HCT116 (cell line): ENCODE results near the gene NKAP. TPM values are rescaled to one million over a fixed set of nuclear protein-coding genes. Genes with fewer than 3 reads are reported as not detected.
"Not testable (repeated sequence)": the region's sequence is repeated elsewhere in the genome, so short reads cannot be mapped to it uniquely, and the experiment has no call there.

Source experiments
- ATAC-seq: fragments of 200-7000 bp; cut with Tn5 transposase; 2 replicates; pipeline ENCODE4 v1.9.1; 2020; ENCODE audit warnings: mild to moderate bottlenecking, moderate library complexity
- BruUV-seq: library from RNA; stranded (reverse); fragments of 400-500 nt; replicated peaks from 2 replicates; lab custom pipeline; 2021; lab: Mats Ljungman, UMichigan
- CTCF ChIA-PET: fragments of 300-600 bp; sonication (Branson Sonifier 250); formaldehyde crosslinking; loops from one replicate; lab custom pipeline; 2021; ENCODE audit warnings: antibody characterized with exemption; lab: Charles Lee
- POLR2A ChIA-PET: fragments of 300-600, 350-600 bp; sonication (Branson Sonifier 250); formaldehyde crosslinking; loops from one replicate; lab custom pipeline; 2021; ENCODE audit warnings: antibody characterized with exemption; lab: Charles Lee
- RAD21 ChIA-PET, 2 experiments: fragments of 300-600 bp; sonication (Branson Sonifier 250); formaldehyde crosslinking; loops; one replicate each; lab custom pipeline; 2023; ENCODE audit warnings: low total read pairs in 2 of 2; ENCODE audit not compliant: uncharacterized antibody in 2 of 2, unreplicated experiment in 2 of 2, low non-redundant PET in 1 of 2; lab: Charles Lee
- DNase-seq: peaks from one replicate; pipeline ENCODE4 v3.0.0-alpha.2; 2010; ENCODE audit warnings: low read depth, low spot score
- H2AFZ ChIP-seq: fragments of 200-600 bp; shearing (Covaris generic), sonication (generic); 2 replicates; pipeline ENCODE4 v1.6.1; 2017; ENCODE audit warnings: low read depth, mixed run types, mixed read lengths, antibody characterized with exemption, low read length; ENCODE audit not compliant: poor library complexity, severe bottlenecking
- H3K27ac ChIP-seq: 2 replicates; pipeline ENCODE4 v1.5.1; 2012; ENCODE audit warnings: low read depth, low read length
- H3K27me3 ChIP-seq: fragments of 200-600 bp; sonication (generic); 2 replicates; pipeline ENCODE4 v1.6.1; 2016; ENCODE audit warnings: mixed run types, low read length, mixed read lengths; ENCODE audit not compliant: insufficient read depth
- H3K36me3 ChIP-seq, 2 experiments: fragments of 200-500 bp in 1 of 2; fragments of 200-600 bp in 1 of 2; sonication (Bioruptor generic) in 1 of 2; sonication (generic) in 1 of 2; 2 replicates each; pipeline versions ENCODE4 v1.5.1 to v1.6.1; 2014 to 2016; ENCODE audit warnings: low read length in 2 of 2, inconsistent platforms in 1 of 2, mixed read lengths in 1 of 2, mixed run types in 1 of 2; ENCODE audit not compliant: insufficient read depth in 2 of 2, control insufficient read depth in 1 of 2
- H3K4me1 ChIP-seq, 2 experiments: fragments of 200-600 bp in 1 of 2; sonication (generic) in 1 of 2; 2 replicates each; pipeline versions ENCODE4 v1.5.1 to v1.6.1; 2012 to 2017; ENCODE audit warnings: low read length in 2 of 2, inconsistent platforms in 1 of 2, mild to moderate bottlenecking in 1 of 2, mixed read lengths in 1 of 2, mixed run types in 1 of 2, moderate library complexity in 1 of 2; ENCODE audit not compliant: insufficient read depth in 2 of 2, control insufficient read depth in 1 of 2
- H3K4me2 ChIP-seq: fragments of 200-600 bp; sonication (generic); 2 replicates; pipeline ENCODE4 v1.6.1; 2017; ENCODE audit warnings: mixed run types, low read length, mixed read lengths
- H3K4me3 ChIP-seq, 2 experiments: fragments of 200-600 bp in 1 of 2; sonication (generic) in 1 of 2; replicated peaks in 1 of 2; 2 replicates each; pipeline ENCODE4 v1.5.1; 2011 to 2016; ENCODE audit warnings: low read length in 2 of 2, control low read depth in 1 of 2, low read depth in 1 of 2, mild to moderate bottlenecking in 1 of 2, mixed read lengths in 1 of 2, mixed run types in 1 of 2
- H3K79me2 ChIP-seq: fragments of 200-600 bp; sonication (generic); 2 replicates; pipeline ENCODE4 v1.6.1; 2017; ENCODE audit warnings: mild to moderate bottlenecking, mixed run types, low read length, moderate library complexity, mixed read lengths; ENCODE audit not compliant: insufficient read depth
- H3K9ac ChIP-seq: fragments of 200-600 bp; sonication (generic); 2 replicates; pipeline ENCODE4 v1.6.1; 2016; ENCODE audit warnings: low read length, mixed read lengths
- H3K9me2 ChIP-seq: fragments of 200-600 bp; sonication (generic), shearing (Covaris generic); 2 replicates; pipeline ENCODE4 v1.6.1; 2017; ENCODE audit warnings: mixed run types, mild to moderate bottlenecking, moderate library complexity; ENCODE audit not compliant: insufficient read depth
- H3K9me3 ChIP-seq, 2 experiments: fragments of 200-500 bp in 1 of 2; fragments of 200-600 bp in 1 of 2; sonication (Bioruptor generic) in 1 of 2; sonication (generic) in 1 of 2; 2 replicates each; pipeline ENCODE4 v1.6.1; 2014 to 2017; ENCODE audit warnings: low read length in 2 of 2, mixed read lengths in 2 of 2, inconsistent platforms in 1 of 2, low read depth in 1 of 2, mild to moderate bottlenecking in 1 of 2, mixed run types in 1 of 2, moderate library complexity in 1 of 2; ENCODE audit not compliant: control insufficient read depth in 1 of 2, insufficient read depth in 1 of 2
- H4K20me1 ChIP-seq: fragments of 200-600 bp; sonication (generic), shearing (Covaris generic); 2 replicates; pipeline ENCODE4 v1.6.1; 2017; ENCODE audit warnings: mixed run types, mild to moderate bottlenecking, moderate library complexity; ENCODE audit not compliant: insufficient read depth
- CBX3 ChIP-seq: IDR thresholded peaks from 2 replicates; pipeline ENCODE4 v1.6.1; 2012; ENCODE audit warnings: low read depth
- EZH2 ChIP-seq: fragments of 200-600 bp; sonication (generic); IDR thresholded peaks from 2 replicates; pipeline ENCODE4 v1.6.1; 2017; ENCODE audit warnings: antibody characterized with exemption, mixed run types
- EZH2phosphoT487 ChIP-seq: fragments of 200-600 bp; IDR thresholded peaks from 2 replicates; pipeline ENCODE4 v1.6.1; 2018; ENCODE audit warnings: antibody characterized with exemption, borderline replicate concordance
- POLR2AphosphoS5 ChIP-seq: IDR thresholded peaks from 2 replicates; pipeline ENCODE4 v1.6.1; 2011; ENCODE audit warnings: mild to moderate bottlenecking, low read depth, low read length, moderate library complexity
- RAD21 ChIP-seq: IDR thresholded peaks from 2 replicates; pipeline ENCODE4 v1.6.1; 2012; ENCODE audit warnings: low read depth, mild to moderate bottlenecking
- REST ChIP-seq: IDR thresholded peaks from 2 replicates; pipeline ENCODE4 v1.6.1; 2012; ENCODE audit warnings: low read depth
- SP1 ChIP-seq: IDR thresholded peaks from 2 replicates; pipeline ENCODE4 v1.6.1; 2012; ENCODE audit warnings: low read depth
- SRF ChIP-seq: IDR thresholded peaks from 2 replicates; pipeline ENCODE4 v1.6.1; 2012; ENCODE audit warnings: low read depth
- TCF7L2 ChIP-seq: IDR thresholded peaks from 2 replicates; pipeline ENCODE4 v1.7.0; 2011; ENCODE audit warnings: borderline replicate concordance, inconsistent platforms; ENCODE audit not compliant: insufficient read depth, insufficient read length; ENCODE audit errors: extremely low read depth
- YY1 ChIP-seq: IDR thresholded peaks from 2 replicates; pipeline ENCODE4 v1.6.1; 2011; ENCODE audit warnings: low read length, low read depth, moderate library complexity, mild to moderate bottlenecking; ENCODE audit not compliant: insufficient replicate concordance; ENCODE audit errors: extremely low read depth
- ZFX ChIP-seq: fragments of 450-650 bp; IDR thresholded peaks from 2 replicates; pipeline ENCODE4 v1.6.1; 2017
- intact Hi-C: fragments of 100-400 bp; cut with micrococcal nuclease; formaldehyde crosslinking; loops from 2 replicates; pipeline ENCODE4 v1.10.0; 2022
- total RNA-seq: library from RNA; stranded (reverse); gene quantifications from one replicate; pipeline ENCODE4 v1.2.1, GENCODE V29; 2021; ENCODE audit not compliant: unreplicated experiment
- TF ChIP-seq, protein P1 (sequence below): IDR thresholded peaks from 2 replicates; pipeline ENCODE4 v1.6.1; 2012

The NKAP gene
- total RNA-seq, 1 experiment from 2014 or later = 9.3 TPM

DNA sequence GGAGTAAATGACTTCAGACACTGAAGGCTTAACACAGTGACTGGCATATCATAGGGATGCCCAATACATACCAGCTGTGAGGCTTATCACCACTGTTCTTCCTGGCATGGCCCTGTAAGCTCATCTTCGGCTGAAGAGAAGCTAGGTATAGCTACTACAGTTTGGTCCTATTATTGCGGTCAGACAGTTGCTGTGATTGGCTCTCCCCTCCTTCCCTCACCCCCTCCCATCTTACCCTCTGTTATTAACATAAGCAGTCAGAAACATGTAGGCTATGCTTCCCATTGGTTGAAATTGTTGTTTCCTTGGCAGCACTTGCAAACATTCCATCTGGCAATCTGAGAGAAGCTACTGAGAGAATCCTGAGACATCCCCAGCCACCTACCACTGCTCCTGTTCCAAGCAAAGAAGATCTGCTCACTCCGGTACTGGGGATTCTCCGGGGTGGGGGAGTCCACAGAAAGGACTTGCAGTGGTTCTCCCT lies 47.7 kb downstream of the NKAP start, which contains the start of gene AKAP14:
Gene AKAP14 (plus strand): TSS at position 51 of the 484 bp plus-strand sequence. CDS start 7,331 bp downstream, outside the sequence.
- POLR2A ChIA-PET = no interaction called here
- CTCF ChIA-PET = interaction anchor here (1.0 kb wide), 1 partner anchor 8 kb away, joined by 3 read pairs; no protein-coding TSS in a partner anchor
- Histone ChIP-seq H3K4me2 (no peak within 1 kb of the TSS), H3K36me3 (no peaks in the 10 kb centered on the region), H3K9me2 (no peaks in the 10 kb centered on the region), H3K4me3 (no peak within 1 kb of the TSS), H3K4me1 (no peaks in the 10 kb centered on the region), H3K27me3 (no peaks in the 10 kb centered on the region), H3K27ac (no peak within 1 kb of the TSS)
- RAD21 ChIA-PET = no interaction called here
- BruUV-seq = no TSS peak
- ATAC-seq = no peak
- no peak for TF ChIP-seq SRF
- TF ChIP-seq POLR2AphosphoS5 = no peak
- TF ChIP-seq RAD21 = no peak
- TF ChIP-seq EZH2 = no peak
- no peak for TF ChIP-seq TCF7L2
- no peak for TF ChIP-seq REST
- TF ChIP-seq EZH2phosphoT487 = no peak
- no peak for TF ChIP-seq ZFX
- TF ChIP-seq, protein P1, sequence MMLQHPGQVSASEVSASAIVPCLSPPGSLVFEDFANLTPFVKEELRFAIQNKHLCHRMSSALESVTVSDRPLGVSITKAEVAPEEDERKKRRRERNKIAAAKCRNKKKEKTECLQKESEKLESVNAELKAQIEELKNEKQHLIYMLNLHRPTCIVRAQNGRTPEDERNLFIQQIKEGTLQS = no peak
- no peak for TF ChIP-seq SP1
- no peak for TF ChIP-seq CBX3
- TF ChIP-seq YY1 = no peak
- TF ChIP-seq, all 23 proteins: peak for 0
- H4K20me1 ChIP-seq = no peaks in the 10 kb centered on the region
- intact Hi-C loops = no loop called here
- DNase-seq = no peak
- no peak within 1 kb of the TSS for H2AFZ ChIP-seq
- no peak within 1 kb of the TSS for H3K9ac ChIP-seq
- H3K9me3 ChIP-seq = no peaks in the 10 kb centered on the region
- no peaks in the 10 kb centered on the region for H3K79me2 ChIP-seq

- H3K79me2 ChIP-seq, RAD21 ChIA-PET, H3K4me2 ChIP-seq, H3K4me3 ChIP-seq, DNase-seq, ATAC-seq, BruUV-seq, H3K36me3 ChIP-seq, H3K9me2 ChIP-seq, H3K4me1 ChIP-seq, intact Hi-C loops, CTCF ChIA-PET, H3K27ac ChIP-seq, H3K9me3 ChIP-seq, H3K9ac ChIP-seq, H4K20me1 ChIP-seq, H2AFZ ChIP-seq, H3K27me3 ChIP-seq: not testable (repeated sequence)
- POLR2A ChIA-PET = interaction anchor here (0.8 to 1.6 kb wide), 2 partner anchors 39 to 123 kb away, joined by 3 read pairs; partner anchors contain the start of gene UPF3B
Observed at GRCh38 chrX:119891961-119892692, 51.4 kb downstream of the NKAP start.
